ENCODE data around the gene TMEM18.

- no peak for TF ChIP-seq SUZ12 (IDR thresholded peaks at IDR 0.05; ENCODE audit: extremely low read depth, insufficient read depth, insufficient read length)
- no peak for TF ChIP-seq ZNF274 (IDR thresholded peaks at IDR 0.05; ENCODE audit: low read depth, low read length)
Measured at GRCh38 chr2:678964-679363, 1.8 kb upstream of the TMEM18 start.

All from NT2/D1 (cell line).